OCI-M2 (cell line): Measurements from ENCODE around the gene PLVAP.
"Not testable (repeated sequence)": the region's sequence is repeated elsewhere in the genome, so short reads cannot be mapped to it uniquely, and the experiment has no call there.

Experiments
- DNase-seq: peaks from one replicate; lab custom pipeline; 2025; ENCODE audit not compliant: unreplicated experiment; lab: John Stamatoyannopoulos, UW

Gene PLVAP

GRCh38 chr19:17401628-17402027, 24.5 kb upstream of the PLVAP start:
- DNase-seq: no peak

GRCh38 chr19:17398902-17399527, 21.9 kb upstream of the PLVAP start:
- no peak for DNase-seq

GRCh38 chr19:17394891-17395415, 17.8 kb upstream of the PLVAP start:
- peak; percentile 79 for DNase-seq

- DNase-seq: no peak
Measured at GRCh38 chr19:17393914-17394313, 16.8 kb upstream of the PLVAP start, which contains the start of gene CCDC194. Gene CCDC194, minus strand, starts transcription at chr19:17394196. Its CDS starts 38 bp downstream, at chr19:17394158.

GRCh38 chr19:17393002-17393401, 15.9 kb upstream of the PLVAP start:
- DNase-seq: no peak

GRCh38 chr19:17391371-17392151, 14.4 kb upstream of the PLVAP start:
- DNase-seq: no peak

GRCh38 chr19:17390665-17391370, 13.7 kb upstream of the PLVAP start:
- DNase-seq: no peak

- no peak for DNase-seq
Measured at GRCh38 chr19:17389957-17390664, 13.0 kb upstream of the PLVAP start.

GRCh38 chr19:17389288-17389687, 12.1 kb upstream of the PLVAP start:
- DNase-seq: no peak

GRCh38 chr19:17385878-17386611, 8.9 kb upstream of the PLVAP start:
- DNase-seq: peak; percentile 54

GRCh38 chr19:17380426-17381138, 3.4 kb upstream of the PLVAP start:
- no peak for DNase-seq

GRCh38 chr19:17379221-17379631, 2.1 kb upstream of the PLVAP start:
- DNase-seq: no peak

GRCh38 chr19:17378271-17378670, 1.1 kb upstream of the PLVAP start:
- DNase-seq: no peak

- DNase-seq: no peak
Measured at GRCh38 chr19:17370026-17370587, 7.0 kb downstream of the PLVAP start.

- DNase-seq: no peak
Measured at GRCh38 chr19:17365361-17365760, 11.8 kb downstream of the PLVAP start.

- not testable (repeated sequence) for DNase-seq
Measured at GRCh38 chr19:17363852-17364605, 13.1 kb downstream of the PLVAP start.

GRCh38 chr19:17359905-17360800, 17.0 kb downstream of the PLVAP start:
- no peak for DNase-seq

- no peak for DNase-seq
Measured at GRCh38 chr19:17358395-17358794, 18.7 kb downstream of the PLVAP start.
